Right ventricle myocardium superior (tissue), 1 donor: Measurements from ENCODE around the gene TAS2R46. TPM values are rescaled to one million over a fixed set of nuclear protein-coding genes. Genes with fewer than 3 reads are reported as not detected.
"Not testable (repeated sequence)": the region's sequence is repeated elsewhere in the genome, so short reads cannot be mapped to it uniquely, and the experiment has no call there.

Source experiments
- ATAC-seq: fragments of 200-7000 bp; cut with Tn5 transposase; one replicate; pipeline ENCODE4 v1.9.1; 2020; ENCODE audit warnings: mild to moderate bottlenecking; ENCODE audit not compliant: poor library complexity
- DNase-seq: peaks from one replicate; pipeline ENCODE4 v3.0.0-alpha.2; 2020
- intact Hi-C: fragments of 100-400 bp; cut with DNase I; formaldehyde crosslinking; loops from one replicate; pipeline ENCODE4 v1.11.2; 2022
- long read RNA-seq: library from polyadenylated mRNA; unstranded; transcript quantifications from one replicate; pipeline ENCODE4 v2.0.0, GENCODE V29; 2021
- total RNA-seq: library from RNA; stranded (reverse); fragmentation: NEBNext Ultra II Directional; extraction: Animal tissue kit (Norgen Biotek cat#: 25700); gene quantifications from one replicate; pipeline ENCODE4 v1.2.1, GENCODE V29; 2021
- donor health status: DM: no; HTN: yes; CAD: no; lungs with severe emphysema.

TAS2R46 gene, protein sequence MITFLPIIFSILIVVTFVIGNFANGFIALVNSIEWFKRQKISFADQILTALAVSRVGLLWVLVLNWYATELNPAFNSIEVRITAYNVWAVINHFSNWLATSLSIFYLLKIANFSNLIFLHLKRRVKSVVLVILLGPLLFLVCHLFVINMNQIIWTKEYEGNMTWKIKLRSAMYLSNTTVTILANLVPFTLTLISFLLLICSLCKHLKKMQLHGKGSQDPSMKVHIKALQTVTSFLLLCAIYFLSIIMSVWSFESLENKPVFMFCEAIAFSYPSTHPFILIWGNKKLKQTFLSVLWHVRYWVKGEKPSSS
- not detected for total RNA-seq
- long read RNA-seq = 0 reads

- ATAC-seq, intact Hi-C loops, DNase-seq: not testable (repeated sequence)
Observed at GRCh38 chr12:11062194-11062593, at the start of gene TAS2R46. TAS2R46 (minus strand) TSS chr12:11062294; CDS start chr12:11062294, 0 bp downstream.

DNA sequence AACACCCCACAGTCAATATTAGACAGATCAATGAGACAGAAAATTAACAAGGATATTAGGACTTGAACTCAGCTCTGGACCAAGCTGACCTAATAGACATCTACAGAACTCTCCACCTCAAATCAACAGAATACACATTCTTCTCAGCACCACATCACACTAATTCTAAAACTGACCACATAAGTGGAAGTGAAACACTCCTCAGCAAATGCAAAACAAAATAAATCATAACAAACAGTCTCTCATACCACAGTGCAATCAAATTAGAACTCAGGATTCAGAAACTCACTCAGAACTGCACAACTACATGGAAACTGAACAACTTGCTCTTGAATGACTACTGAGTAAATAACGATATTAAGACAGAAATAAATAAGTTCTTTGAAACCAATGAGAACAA is 49.1 kb upstream of the TAS2R46 start:
- intact Hi-C loops, ATAC-seq, DNase-seq: not testable (repeated sequence)

GRCh38 chr12:11108862-11109261 is 46.8 kb upstream of the TAS2R46 start:
- intact Hi-C loops = no loop called here
- no peak for DNase-seq
- ATAC-seq = no peak

GRCh38 chr12:11107719-11108118 is 45.6 kb upstream of the TAS2R46 start:
- ATAC-seq (no peak), DNase-seq (no peak)
- intact Hi-C loops = no loop called here

GRCh38 chr12:11106288-11106687 is 44.2 kb upstream of the TAS2R46 start:
- DNase-seq (no peak), ATAC-seq (no peak)
- intact Hi-C loops = no loop called here

- intact Hi-C loops = no loop called here
- ATAC-seq = no peak
- no peak for DNase-seq
Observed at GRCh38 chr12:11105546-11105945, 43.5 kb upstream of the TAS2R46 start.

DNA sequence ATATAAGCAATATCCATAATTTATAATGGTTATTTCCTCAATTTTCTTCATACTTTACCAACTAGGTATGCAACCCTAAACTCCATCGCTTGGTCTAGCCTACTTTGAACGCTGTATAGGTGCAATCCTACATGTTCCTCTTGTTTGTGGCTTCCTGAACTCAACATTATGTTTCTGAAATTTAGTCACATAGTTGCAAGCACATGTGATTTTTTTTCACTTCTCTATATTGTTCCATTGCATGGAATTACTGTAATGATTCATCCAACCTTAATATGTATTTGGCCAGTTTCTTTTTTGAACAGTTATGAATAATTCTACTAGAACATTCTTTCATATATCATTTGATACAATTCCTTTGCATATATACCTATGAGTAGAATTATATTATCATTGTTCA is 32.8 kb upstream of the TAS2R46 start:
- intact Hi-C loops, DNase-seq, ATAC-seq: not testable (repeated sequence)

- intact Hi-C loops = no loop called here
- ATAC-seq = no peak
Observed at GRCh38 chr12:11092128-11092527, 30.0 kb upstream of the TAS2R46 start, which contains the start of gene TAS2R43. TAS2R43 (minus strand) TSS chr12:11092313; CDS start chr12:11092229, 84 bp downstream.

GRCh38 chr12:11089246-11089645 is 27.2 kb upstream of the TAS2R46 start:
- DNase-seq (no peak), ATAC-seq (no peak)
- intact Hi-C loops = no loop called here

More at GRCh38 chr12:11092128-11092527, 30.0 kb upstream of the TAS2R46 start, which contains the start of gene TAS2R43:
- no peak for DNase-seq

GRCh38 chr12:11085419-11085818 is 23.3 kb upstream of the TAS2R46 start:
- DNase-seq (no peak), ATAC-seq (no peak)
- intact Hi-C loops = no loop called here

GRCh38 chr12:11081987-11082386 is 19.9 kb upstream of the TAS2R46 start:
- intact Hi-C loops = no loop called here
- no peak for DNase-seq
- ATAC-seq = no peak

DNA sequence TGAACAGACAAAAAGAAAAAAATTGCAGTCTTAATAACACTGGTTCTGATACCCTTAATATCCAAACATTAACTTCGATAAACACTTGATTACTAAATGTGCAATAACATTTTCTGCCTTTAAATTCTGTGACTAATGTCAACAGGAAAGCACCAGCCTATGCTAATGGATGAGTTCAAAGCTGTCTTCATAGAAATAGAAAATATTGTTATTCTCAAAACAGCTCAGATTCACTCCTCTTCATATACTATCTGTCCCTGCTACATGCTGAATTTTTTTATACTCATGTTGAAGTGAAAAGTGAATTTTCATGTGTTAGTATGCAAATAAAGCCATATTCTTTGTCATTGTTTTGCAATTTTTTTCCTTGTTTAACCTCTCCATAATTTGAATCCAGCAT is 16.2 kb upstream of the TAS2R46 start:
- intact Hi-C loops = no loop called here
- no peak for ATAC-seq

GRCh38 chr12:11075642-11076041 is 13.5 kb upstream of the TAS2R46 start:
- ATAC-seq (no peak), DNase-seq (no peak)
- intact Hi-C loops = no loop called here

More for the DNA sequence above, 16.2 kb upstream of the TAS2R46 start:
- no peak for DNase-seq

DNA sequence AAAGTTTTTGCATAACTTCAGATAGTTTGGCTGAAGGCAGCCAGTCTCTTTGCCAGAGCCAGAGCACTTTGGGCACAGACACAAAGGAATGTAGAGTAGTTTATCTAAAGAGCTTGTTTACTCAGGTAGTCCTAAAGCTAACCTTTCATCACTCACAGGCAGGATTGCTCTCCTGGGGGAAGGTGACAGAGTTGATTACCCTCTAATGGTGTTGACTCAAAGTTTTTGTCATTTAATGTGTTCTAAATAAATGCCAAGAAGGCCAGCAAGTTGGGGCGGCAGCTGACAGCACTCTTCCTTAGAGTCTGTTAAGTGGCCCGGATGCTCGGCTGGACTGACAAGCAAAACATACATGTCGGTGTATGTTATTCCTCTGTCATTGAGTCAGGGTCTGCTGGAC is 9.3 kb upstream of the TAS2R46 start:
- DNase-seq = no peak
- intact Hi-C loops = loop anchor here (5.0 kb wide), 1 partner anchor 54 kb away; no protein-coding TSS in a partner anchor
- ATAC-seq = no peak

DNA sequence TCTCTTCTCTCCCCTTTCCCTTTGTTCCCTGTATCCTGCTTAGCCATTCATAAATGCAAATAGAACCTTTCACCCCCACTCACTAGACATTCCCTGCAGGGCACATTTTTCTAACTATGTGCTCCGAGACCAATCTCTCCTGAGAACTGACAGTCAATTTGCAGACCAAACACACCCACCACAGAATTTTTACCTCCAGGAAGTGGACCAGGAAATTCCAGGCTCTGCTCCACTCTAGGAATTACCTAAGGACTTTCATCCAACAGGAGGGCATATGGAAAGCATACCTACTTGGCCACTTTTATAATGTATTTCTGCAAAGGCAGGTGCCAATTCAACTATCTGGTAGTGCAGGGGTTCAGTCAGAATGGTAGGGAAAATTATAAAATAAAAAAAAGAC is 8.9 kb upstream of the TAS2R46 start:
- no peak for ATAC-seq
- DNase-seq = no peak
- intact Hi-C loops = loop anchor here (5.0 kb wide), 1 partner anchor 54 kb away; no protein-coding TSS in a partner anchor

DNA sequence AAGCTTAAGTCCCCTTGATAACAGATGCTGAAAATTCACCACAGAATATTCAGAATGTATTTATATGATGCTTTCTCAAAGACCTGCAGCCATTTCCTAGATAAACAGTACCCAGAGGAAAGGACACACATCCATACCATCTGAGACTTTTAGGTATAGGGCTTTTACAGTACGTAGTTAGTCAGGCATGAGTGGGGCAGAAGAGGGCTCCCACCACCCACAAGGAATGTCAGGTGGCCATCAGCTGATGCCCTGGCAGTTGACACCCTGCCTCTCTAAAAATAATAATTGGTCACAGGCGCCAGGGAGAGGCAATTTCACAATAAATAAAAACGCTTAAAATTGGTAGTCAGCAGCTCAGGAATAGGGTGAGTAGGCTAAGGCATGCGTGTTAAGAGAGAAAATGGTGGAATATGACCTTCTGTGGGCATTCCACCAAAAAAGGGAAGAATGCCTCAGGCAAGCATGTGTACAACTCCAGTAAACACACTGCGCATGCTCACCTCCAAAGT is 7.8 kb upstream of the TAS2R46 start:
- ATAC-seq (no peak), DNase-seq (no peak)
- intact Hi-C loops = loop anchor here (5.0 kb wide), 1 partner anchor 53 kb away; no protein-coding TSS in a partner anchor

DNA sequence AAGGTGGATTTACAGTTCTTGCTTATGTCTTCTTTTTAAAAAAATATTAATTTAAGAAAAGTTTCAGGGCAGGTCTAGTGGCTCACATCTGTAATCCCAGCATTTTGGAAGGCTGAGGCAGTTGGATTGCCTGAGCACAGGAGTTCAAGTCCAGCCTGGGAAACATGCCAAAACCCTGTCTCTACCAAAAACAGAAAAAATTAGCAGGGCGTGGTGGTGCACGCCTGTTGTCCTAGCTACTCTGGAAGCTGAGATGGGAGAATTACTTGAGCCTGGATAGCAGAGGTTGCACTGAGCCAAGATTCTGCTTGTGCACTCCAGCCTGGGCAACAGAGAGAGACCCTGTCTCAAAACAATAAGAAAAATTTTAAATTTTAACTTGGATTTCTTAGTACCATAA is 5.4 kb upstream of the TAS2R46 start:
- intact Hi-C loops = no loop called here
- no peak for DNase-seq
- ATAC-seq = peak; percentile 94

DNA sequence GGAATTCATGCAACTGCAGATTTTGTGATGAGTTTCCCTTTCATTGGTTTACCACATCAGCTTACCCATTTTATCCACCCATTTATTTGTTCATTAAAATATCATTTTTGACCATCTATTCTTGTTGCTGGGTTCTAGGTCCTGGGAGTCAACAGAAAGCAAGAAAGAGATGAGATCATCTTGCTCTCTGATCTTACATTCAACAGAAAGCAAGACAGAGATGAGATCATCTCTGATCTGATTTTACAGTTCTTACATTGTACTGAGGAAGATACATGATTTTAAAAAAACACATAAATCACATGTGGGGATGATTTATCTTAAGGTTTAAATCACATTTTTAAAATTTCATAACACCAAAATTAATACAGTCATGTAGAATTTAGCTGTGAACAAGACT is 2.3 kb downstream of the TAS2R46 start:
- DNase-seq = no peak
- intact Hi-C loops = no loop called here
- no peak for ATAC-seq

DNA sequence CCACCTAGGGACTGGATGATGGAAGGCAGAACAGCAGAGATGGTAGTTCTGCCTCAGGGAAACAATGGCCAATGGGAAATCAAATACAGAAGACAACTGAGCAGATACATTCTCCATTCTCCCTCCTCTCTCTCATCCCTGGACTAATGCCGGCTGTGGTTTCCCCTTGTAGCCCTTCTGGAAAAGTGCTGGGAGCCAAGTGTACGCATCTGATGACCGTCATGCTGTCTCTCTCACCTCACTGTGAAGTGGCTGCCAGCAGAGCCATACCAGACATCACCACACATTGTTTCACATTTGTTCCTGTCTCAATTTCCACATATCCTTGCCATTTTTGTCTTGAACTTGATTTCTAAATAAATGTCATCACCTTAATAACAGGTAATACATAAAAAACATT is 3.1 kb downstream of the TAS2R46 start:
- intact Hi-C loops = no loop called here
- DNase-seq (no peak), ATAC-seq (peak; percentile 89)

DNA sequence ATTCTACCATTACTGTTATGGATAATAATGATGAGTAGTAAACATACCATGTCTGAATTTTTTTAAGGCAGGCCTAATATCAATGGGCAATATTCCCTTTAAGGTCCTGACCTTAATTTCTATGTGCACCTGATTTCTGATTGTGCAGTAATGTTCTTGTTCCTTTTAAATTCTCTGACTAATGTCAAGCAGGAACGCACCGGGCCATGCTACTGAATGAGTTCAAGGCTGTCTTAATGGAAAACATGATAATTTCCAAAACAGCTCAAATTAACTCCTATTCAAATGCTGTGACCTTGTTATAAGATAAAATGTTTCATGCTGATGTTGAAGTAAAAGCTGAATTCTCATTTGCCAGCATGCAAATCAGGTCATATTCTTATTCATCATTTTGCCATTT is 6.8 kb downstream of the TAS2R46 start:
- ATAC-seq (no peak), DNase-seq (no peak)
- intact Hi-C loops = no loop called here
